HG03565 (cell line): ENCODE measurements around the gene ZNF541.
A peak's percentile ranks its signal among the peaks of the same experiment; 100 is the strongest.

ENCODE experiments used
- ATAC-seq: cut with Tn5 transposase; IDR thresholded peaks from one replicate; pipeline ENCODE4 v1.9.1; 2021; ENCODE audit warnings: mild to moderate bottlenecking, moderate library complexity; ENCODE audit not compliant: unreplicated experiment

ZNF541 gene, protein sequence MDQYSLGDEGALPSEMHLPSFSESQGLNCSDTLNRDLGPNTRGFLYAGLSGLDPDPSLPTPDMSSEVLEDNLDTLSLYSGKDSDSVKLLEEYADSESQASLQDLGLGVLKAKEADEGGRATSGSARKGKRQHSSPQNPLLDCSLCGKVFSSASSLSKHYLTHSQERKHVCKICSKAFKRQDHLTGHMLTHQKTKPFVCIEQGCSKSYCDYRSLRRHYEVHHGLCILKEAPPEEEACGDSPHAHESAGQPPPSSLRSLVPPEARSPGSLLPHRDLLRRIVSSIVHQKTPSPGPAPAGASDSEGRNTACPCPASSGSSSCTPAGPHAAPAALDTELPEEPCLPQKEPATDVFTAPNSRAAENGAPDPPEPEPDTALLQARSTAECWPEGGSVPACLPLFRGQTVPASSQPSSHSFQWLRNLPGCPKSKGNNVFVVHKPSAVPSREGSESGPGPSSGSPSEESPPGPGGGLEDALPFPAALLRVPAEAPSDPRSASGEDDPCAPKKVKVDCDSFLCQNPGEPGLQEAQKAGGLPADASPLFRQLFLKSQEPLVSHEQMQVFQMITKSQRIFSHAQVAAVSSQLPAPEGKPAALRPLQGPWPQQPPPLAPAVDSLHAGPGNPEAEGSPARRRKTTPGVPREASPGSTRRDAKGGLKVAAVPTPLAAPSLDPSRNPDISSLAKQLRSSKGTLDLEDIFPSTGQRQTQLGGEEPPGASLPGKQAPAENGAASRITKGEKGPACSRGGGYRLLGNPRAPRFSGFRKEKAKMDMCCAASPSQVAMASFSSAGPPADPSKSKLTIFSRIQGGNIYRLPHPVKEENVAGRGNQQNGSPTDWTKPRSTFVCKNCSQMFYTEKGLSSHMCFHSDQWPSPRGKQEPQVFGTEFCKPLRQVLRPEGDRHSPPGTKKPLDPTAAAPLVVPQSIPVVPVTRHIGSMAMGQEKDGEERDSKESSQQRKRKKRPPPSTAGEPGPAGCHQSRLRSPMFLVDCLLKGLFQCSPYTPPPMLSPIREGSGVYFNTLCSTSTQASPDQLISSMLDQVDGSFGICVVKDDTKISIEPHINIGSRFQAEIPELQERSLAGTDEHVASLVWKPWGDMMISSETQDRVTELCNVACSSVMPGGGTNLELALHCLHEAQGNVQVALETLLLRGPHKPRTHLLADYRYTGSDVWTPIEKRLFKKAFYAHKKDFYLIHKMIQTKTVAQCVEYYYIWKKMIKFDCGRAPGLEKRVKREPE (N-terminal part only)

DNA sequence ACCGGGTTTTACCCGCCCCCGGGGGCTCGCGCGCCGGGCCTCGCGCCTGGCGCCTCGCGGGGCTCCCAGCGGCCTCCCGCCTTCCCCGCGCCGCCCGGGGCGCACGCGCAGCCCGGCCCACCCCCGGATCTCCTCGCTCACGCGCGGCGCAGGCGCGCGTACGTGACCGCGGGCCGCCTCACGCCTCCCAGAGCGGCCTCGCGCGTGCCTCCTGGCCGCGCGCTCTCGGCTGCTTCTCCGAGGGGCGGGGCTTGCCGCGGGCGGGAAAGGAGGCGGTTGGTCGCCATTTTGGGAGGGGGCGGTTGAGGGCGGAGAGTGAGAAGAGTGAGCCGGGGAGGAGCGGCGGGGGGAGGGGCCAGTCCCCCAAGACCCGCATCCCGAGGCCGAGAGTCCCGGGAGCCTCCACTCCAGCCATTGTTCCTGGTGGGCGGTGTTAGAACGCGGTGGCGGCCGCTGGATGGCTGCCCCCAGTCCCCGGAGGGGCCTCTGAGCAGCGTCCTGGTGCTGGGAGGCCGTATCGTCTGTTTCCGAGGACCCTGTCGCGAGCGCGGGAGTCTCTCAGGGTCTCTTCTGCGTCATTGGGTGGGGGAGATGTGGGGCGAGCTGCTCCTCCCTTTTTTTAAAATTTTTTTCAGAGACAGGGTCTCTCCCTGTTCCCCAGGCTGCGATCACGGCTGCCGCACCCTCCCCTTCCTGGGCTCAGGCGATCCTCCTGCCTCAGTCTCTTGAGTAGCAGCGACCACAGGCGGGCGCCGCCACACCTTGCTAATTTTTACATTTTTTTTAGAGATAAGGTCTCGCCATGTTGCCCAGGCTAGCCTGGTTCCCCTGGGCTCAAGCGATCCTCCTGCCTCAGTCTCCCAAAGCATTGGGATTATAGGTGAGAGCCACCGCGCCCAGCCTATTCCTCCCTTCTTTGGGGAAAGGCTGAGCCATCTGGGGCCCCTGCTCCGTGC, at the start of gene ZNF541:
ZNF541 (minus strand) TSS at position 78 of the 956 bp plus-strand sequence. CDS start 17,292 bp downstream, outside the sequence.
- ATAC-seq = no peak

DNA sequence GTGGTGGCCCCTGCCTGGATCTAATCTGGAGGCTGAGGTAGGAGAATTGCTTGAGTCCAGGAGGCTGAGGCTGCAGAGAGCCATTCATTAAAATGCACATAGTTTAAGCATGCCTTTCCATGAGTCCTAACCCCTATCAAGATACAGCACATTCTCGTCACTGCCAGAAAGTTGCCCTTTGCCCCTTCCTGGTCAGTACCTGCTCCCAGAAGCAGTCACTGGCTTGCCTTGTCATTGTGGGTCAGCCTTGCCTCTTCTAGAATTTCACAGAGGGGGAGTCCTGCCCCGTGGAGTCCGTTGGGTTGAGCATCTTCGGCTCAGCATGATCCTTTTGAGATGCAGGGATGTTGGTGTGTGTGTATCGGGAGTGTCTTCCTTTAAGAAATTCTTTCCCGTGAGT, 46.8 kb upstream of the ZNF541 start:
- no peak for ATAC-seq

GRCh38 chr19:47618771-47619170, 45.8 kb upstream of the ZNF541 start:
- no peak for ATAC-seq

DNA sequence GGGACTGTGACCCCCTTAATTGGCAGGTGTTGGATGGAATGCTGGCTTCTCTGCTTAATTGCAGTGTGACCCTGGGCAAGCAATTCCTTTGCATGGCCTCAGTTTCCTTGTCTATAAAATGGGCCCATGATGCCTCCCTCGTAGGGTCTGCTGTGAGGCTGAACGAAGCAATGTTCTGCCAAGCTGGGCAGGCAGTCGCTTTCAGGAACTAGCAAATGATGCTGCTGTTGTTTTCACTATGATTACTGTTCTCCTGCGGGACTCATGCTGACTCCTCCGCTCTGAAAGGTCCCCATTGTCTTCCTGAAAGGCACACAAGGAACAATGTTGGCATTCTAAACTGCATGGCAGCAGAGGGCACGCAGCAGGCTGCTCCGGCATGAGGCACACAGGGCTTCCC, 42.8 kb upstream of the ZNF541 start:
- no peak for ATAC-seq

DNA sequence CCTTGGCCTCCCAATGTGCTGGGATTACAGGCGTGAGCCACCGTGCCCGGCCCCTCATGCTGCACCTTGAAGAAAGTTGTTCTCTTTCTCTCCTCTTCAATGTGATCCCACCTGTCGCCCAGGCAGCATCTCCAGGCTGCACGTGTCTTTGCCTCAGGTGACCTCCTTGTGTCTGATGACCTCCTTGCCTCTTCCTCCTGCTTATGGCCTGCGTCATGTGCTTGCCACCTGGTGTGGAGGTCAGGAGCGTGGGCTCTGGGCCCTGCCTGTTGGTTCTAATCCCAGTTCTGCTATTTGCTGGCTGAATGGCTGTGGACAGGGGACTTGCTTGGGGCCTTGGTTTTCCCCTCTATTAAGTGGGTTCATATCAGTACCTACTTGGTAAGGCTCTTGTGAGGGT, 42.3 kb upstream of the ZNF541 start:
- ATAC-seq = no peak

- no peak for ATAC-seq
Measured at GRCh38 chr19:47614559-47614958, 41.6 kb upstream of the ZNF541 start.

- ATAC-seq = no peak
Measured at GRCh38 chr19:47614021-47614295, 41.0 kb upstream of the ZNF541 start.

GRCh38 chr19:47613165-47614020, 40.4 kb upstream of the ZNF541 start:
- ATAC-seq = no peak

DNA sequence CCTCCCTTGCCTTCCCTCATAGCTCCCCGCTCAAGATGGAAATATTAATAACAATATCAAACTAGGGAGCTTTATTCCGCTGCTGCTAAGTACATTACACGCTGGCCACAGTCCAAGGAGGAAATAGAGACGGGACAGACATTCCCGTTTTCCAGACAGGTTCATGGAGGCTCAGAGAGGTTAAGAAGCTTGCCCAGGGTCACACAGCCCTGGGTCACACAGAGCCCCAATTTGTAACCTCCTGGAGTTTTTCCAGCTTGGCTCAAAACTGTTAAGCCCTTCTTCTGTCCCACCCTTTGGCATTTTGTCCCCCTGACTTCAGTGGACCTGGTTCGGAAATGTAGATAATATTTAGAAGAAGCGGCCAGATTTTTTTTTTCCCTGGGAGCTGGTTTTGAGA, 38.0 kb upstream of the ZNF541 start:
- ATAC-seq = no peak

GRCh38 chr19:47609906-47610894, 37.3 kb upstream of the ZNF541 start:
- no peak for ATAC-seq

- no peak for ATAC-seq
Measured at GRCh38 chr19:47608969-47609905, 36.3 kb upstream of the ZNF541 start, which contains the start of gene BICRA. BICRA (plus strand) TSS chr19:47609134; CDS start chr19:47673575, 64,441 bp downstream.

DNA sequence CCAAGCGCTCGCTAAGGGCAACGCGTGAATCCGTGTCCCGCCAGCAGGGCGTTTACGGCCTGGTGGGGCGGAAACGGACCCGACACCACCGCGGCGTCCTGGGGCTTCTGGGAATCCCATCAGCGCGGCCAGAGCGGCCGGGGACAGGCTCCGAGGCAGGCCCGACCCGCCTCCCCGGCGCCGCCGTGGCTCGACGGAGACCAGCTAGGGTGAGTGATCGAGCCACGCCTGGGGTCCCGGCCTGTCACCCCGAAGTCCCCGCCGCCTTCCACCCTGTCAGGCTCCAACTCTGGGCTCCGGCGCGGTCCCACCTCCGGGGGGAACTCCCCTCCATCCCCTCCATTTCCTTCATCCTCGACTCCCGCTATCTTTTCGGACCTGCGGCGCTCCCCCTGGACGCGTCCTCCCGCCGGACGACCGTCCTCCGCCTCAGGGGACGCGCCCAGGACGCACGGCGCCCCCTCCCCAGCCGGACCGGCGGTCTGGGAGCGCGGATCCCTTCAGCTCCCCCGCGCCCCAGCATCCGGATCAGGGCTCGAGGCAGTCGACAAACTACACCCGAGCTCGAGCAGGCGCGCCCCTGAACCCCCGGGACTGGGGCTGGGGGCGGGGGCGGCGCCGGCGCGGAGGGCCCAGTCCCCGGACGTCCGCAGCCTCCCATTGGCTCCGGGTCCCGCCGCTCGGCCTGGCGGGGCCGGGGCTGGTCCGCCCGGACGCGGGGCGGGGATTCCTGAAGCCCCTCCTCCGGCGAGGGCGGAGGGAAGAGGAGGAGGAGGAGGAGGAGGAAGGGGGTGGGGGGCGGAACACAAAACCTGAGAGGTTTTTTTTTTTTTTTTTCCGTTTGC, 35.3 kb upstream of the ZNF541 start:
- peak; percentile 54 for ATAC-seq

DNA sequence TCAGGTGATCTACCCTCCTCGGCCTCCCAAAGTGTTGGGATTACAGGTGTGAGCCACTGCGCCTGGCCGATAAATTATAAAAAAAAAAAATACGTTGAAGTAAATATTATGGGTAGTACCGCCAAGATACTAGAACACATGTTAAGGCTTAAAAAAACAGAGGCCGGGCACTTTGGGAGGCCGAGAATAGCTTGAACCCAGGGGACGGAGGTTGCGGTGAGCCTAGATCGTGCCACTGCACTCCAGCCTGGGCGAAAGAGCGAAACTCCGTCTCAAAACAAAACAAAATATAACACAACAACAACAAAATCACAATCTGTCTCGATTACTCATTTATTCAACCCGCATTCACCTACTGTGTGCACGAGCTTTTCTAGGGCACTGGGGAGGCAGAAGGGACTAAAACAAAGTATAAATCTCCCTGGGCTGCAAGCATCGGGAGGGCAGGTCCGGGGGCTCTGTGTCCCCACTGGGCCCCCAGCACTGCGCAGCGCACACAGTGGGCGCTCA, 34.7 kb upstream of the ZNF541 start:
- no peak for ATAC-seq

GRCh38 chr19:47603706-47604565, 31.0 kb upstream of the ZNF541 start:
- no peak for ATAC-seq
